NCI-H524 treated with DMSO at 0.1 percent for 48 hours (cell line): ENCODE measurements around the gene CDK14.
A peak's percentile ranks its signal among the peaks of the same experiment; 100 is the strongest.
"Not testable (repeated sequence)": the region's sequence is repeated elsewhere in the genome, so short reads cannot be mapped to it uniquely, and the experiment has no call there.

ENCODE experiments used
- DNase-seq: peaks from one replicate; lab custom pipeline; 2025; lab: John Stamatoyannopoulos, UW

Gene CDK14

GRCh38 chr7:90789736-90790306, 193.7 kb downstream of the CDK14 start:
- no peak for DNase-seq

DNA sequence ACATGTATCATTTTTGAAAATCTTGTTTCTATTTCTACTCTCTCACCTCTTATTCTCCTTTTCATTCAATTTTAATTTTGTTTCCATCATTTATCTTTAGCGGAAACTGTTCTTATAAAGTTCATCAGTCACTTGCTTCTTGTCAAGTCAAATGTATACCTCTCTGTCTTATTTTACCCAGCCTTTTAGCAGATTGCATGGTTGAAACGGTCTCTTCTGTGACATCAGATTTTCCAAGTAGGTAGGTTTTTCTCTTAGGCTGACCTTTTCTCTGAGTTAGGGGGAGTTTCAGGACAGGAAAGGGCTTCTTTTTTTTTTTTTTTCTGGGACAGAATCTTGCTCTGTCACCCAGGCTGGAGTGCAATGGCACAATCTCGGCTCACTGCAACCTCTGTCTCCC, 195.5 kb downstream of the CDK14 start:
- no peak for DNase-seq

DNA sequence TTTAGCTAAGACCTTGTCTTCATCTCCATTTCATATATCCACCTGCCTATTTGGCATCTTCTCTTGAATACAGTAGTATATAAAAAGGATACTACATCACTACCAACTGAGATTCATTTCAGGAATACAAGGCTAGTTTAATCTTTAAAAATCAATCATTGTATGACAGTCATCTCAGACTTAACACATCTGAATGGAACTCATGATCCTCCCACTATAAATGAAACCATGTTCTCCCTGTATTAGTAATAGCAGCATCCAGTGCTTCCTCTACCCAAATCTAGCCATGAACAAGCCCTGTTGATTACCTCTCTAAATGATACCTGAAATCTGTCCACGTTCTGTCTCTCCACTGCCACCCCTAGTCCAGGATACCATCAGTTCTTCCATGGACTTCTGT, 196.2 kb downstream of the CDK14 start:
- DNase-seq, result no peak

DNA sequence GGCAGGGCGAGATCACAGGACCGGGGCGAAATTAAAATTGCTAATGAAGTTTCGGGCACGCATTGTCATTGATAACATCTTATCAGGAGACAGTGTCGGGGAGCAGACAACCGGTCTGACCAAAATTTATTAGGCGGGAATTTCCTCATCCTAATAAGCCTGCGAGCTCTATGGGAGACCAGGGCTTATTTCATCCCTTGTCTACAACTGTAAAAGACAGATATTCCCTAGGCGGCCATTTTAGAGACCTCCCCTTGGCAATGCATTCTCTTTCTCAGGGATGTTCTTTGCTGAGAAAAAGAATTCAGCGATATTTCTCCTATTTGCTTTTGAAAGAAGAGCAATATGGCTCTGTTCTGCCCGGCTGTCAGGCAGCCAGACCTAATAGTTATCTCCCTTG, 198.1 kb downstream of the CDK14 start:
- not testable (repeated sequence) for DNase-seq

DNA sequence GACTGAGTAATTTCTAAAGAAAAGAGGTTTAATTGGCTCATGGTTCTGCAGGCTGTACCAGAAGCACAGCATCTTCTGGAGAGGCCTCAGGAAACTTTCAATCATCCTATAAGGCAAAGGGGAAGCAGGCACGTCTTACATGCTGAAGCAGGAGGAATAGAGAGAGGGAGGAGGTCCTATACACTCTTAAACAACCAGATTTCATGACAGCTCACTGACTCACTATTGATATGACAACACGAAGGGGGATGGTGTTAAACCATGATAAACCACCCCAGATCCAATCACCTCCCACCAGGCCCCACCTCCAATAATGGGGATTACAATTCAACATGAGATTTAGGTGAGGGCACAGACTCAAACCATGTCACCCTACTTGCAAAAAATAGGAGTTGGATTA, 201.5 kb downstream of the CDK14 start:
- no peak for DNase-seq

DNA sequence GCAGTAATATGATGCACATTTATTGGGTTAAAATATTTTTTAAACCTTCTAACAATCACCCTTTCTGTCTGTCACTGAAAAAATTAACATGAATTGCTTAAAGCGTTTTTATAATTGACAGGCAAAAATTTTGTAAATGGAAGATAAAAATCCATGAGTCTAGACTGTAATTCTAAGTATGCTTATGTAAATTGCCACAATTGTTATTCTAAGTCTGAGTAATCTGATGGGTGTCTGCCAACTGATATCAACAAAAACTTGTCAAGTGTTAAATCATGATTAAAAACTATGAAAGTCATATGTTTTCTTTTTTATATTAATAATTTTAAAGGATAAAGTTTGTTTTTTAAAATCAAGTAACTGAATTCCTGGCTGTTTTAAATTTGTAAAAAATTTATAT, 208.2 kb downstream of the CDK14 start:
- DNase-seq, result no peak

DNA sequence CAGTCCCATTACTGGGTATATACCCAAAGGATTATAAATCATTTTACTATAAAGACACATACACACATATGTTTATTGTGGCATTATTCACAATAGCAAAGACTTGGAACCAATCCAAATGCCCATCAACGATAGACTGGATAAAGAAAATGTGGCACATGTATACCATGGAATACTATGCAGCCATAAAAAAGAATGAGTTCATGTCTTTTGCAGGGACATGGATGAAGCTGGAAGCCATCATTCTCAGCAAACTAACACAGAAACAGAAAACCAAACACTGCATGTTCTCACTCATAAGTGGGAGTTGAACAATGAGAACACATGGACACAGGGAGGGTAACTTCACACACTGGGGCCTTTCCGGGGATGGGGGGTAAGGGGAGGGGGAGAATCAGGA, 219.4 kb downstream of the CDK14 start:
- not testable (repeated sequence) for DNase-seq

GRCh38 chr7:90816511-90817142, 220.5 kb downstream of the CDK14 start:
- DNase-seq, result no peak

DNA sequence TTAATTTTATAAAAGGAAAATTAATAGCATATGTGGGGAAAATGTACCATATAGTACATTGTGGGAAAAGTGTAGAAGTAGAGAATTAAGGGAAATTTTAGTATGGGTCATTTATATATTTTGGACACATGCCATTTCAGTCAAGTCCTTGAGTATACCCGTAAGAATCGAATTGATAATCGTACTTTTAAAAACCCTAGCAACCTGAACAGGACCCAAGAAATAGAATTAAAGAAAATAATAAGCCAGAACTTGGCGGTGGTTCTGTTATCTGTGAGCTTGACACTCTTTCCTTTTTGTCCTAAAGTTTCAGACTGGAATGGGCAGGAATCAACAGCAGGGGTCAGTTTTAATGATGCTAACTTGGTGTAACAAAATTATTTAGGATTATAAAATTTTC, 221.0 kb downstream of the CDK14 start:
- no peak for DNase-seq

DNA sequence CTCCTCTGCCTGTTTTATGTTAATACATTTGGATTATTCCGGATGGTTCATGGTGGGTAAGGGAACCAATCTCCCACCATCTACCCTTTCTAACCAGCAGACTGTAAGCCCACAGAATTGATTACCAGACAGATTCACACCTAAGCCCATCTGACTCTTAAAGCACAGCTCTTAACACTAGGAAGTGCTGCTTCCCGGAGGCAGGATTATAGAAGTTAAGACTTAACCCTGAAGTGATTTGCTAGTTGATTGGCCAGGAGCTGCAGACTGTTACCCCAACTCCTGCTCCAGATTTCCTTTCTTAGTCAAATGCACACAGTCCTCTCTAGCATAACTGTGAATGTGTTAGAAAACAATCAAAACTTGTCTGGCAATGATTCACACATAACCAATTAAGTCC, 221.7 kb downstream of the CDK14 start:
- no peak for DNase-seq

GRCh38 chr7:90818341-90818740, 222.2 kb downstream of the CDK14 start:
- DNase-seq, result no peak

GRCh38 chr7:90821961-90822620, 226.0 kb downstream of the CDK14 start:
- no peak for DNase-seq

DNA sequence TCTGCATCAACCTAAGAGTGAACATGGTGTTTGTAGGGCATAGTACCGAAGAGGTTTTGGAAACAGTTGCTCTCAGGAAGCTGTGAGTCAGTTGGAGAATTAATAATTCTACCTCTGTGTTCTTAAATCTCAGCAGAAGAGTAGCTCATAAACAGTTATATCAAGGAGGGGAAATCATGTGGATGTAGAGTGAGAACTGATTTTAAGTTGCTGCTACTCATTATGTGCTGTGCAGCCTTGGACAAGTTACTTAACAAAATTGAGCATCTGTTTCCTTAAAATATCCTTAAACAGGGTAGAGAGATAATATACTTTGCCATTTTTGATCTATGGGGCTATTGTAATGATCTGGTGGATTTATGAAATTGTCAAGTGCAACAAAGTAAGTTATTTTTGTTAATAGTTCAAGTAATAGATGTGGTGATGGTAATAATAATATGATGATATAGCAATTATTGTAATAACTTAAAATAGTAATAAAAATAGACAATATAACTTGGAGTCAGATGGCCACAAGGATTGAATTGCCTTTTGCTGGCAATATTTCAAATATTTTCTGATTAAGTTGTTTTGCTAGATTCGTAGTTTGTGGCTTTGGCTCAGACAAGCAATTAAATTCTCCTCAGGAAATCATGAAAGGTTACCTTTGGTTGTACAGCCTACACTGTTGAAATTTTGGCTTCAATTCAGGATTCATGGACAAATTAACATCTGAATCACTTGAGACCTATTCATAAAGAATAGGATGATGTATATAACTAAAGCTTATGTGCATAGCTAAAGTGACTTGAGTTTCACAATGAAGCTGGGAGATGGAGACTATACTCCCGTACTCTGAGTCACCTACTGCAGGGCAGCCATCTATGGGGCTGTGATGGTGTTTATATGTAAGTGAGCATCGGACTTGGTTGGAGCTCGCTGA, 228.5 kb downstream of the CDK14 start:
- DNase-seq, result no peak

GRCh38 chr7:90825779-90826178, 229.7 kb downstream of the CDK14 start:
- no peak for DNase-seq

- DNase-seq, result no peak
Observed at GRCh38 chr7:90828601-90829000, 232.5 kb downstream of the CDK14 start.

GRCh38 chr7:90830308-90830707, 234.2 kb downstream of the CDK14 start:
- DNase-seq, result no peak

GRCh38 chr7:90832726-90833125, 236.6 kb downstream of the CDK14 start:
- no peak for DNase-seq

DNA sequence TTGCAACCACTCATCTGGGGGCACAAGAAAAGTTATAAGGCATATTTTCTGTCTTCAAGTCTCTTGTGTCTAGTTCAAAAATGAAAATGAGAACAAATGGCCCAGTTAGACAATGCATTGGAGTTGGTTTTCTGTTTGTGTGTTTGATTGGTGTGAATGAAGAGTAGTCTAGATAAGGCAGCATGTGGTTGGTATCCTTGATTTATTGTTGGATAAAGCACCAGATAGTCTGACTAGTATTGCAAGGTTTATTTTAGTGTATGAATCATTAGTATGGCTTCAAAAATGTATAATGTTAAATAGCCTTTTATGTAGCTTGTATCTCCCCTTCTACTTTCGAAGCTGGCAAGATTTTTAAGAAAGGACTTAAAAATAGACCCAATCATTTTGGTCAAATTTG, 237.3 kb downstream of the CDK14 start:
- no peak for DNase-seq

GRCh38 chr7:90834771-90835170, 238.7 kb downstream of the CDK14 start:
- peak; percentile 87 for DNase-seq

DNA sequence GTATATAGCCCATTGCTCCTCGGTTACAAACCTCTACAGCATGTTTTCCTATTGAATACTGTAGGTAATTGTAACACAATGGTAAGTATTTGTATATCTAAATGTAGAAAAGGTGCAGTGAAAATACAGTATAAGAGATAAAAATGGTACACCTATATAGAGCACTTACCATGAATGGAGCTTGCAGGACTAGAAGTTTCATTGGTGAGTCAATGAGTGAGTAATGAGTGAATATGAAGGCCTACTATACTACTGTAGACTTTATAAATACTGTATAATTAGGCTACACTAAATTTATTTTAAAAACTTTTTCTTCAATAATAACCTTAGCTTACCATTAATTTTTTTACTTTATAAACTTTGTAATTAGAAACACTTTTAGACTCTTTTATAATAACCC, 239.7 kb downstream of the CDK14 start:
- DNase-seq, result no peak

DNA sequence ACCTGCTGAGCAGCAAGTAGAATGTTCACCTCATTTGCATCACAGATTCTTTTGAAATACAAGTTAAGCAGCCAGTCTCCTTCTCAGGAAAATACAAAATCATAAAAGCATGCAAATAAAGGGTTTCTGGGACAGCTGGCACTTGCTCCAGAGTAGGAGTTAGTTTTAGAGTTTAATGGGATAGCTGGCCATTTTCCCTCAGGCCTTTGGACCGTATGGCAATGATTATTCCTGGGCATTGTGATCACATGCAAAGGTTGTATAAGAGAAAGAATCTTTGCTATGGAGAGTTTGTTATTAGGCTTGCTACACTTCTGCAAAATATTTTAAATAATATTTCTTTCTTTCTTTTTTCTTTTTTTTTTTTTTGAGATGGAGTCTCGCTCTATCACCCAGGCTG, 240.8 kb downstream of the CDK14 start:
- DNase-seq, result no peak

DNA sequence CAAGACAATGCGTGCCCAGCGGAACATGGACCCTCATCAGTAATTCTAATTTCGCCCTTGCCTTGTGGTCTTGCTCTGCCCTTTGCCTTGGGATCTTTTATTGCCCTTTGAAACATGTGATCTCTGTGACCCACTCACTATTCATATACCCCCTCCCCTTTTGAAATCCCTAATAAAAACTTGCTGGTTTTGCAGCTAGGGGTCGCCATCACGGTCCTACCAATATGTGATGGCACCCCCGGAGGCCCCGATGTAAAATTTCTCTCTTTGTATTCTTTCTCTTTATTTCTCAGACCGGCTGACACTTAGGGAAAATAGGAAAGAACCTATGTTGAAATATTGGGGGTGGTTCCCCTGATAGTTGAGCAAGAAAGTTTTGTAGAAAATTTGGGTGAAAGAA, 242.7 kb downstream of the CDK14 start:
- DNase-seq, result no peak

GRCh38 chr7:90839316-90839715, 243.2 kb downstream of the CDK14 start:
- no peak for DNase-seq
